HepG2 (cell line): Measurements from ENCODE around the gene TWIST2.

Experiments used
- MAFF ChIP-seq: IDR thresholded peaks from 2 replicates; pipeline ENCODE4 v1.6.1; 2011; ENCODE audit warnings: low read depth, low read length, improper control_type of control experiment
- MAFG ChIP-seq: sonication (generic); formaldehyde crosslinking; IDR thresholded peaks from 2 replicates; pipeline ENCODE4 v1.5.1; 2020; ENCODE audit warnings: mild to moderate bottlenecking, missing genetic modification reagents
- RFX5 ChIP-seq: IDR thresholded peaks from 2 replicates; pipeline ENCODE4 v1.6.1; 2011; ENCODE audit warnings: low read depth, low read length, improper control_type of control experiment
- RNF2 ChIP-seq: fragments of 450-650 bp; conservative IDR thresholded peaks from 2 replicates; pipeline ENCODE4 v1.6.1; 2016; ENCODE audit warnings: low read depth
- TF ChIP-seq, protein P1 (sequence below): sonication (generic); formaldehyde crosslinking; conservative IDR thresholded peaks from 2 replicates; pipeline ENCODE4 v1.8.0; 2022; ENCODE audit warnings: low read depth, missing genetic modification reagents
- TF ChIP-seq, protein P2 (sequence below): sonication (generic); formaldehyde crosslinking; IDR thresholded peaks from 2 replicates; pipeline ENCODE4 v1.4.0; 2020; ENCODE audit warnings: missing genetic modification reagents

DNA sequence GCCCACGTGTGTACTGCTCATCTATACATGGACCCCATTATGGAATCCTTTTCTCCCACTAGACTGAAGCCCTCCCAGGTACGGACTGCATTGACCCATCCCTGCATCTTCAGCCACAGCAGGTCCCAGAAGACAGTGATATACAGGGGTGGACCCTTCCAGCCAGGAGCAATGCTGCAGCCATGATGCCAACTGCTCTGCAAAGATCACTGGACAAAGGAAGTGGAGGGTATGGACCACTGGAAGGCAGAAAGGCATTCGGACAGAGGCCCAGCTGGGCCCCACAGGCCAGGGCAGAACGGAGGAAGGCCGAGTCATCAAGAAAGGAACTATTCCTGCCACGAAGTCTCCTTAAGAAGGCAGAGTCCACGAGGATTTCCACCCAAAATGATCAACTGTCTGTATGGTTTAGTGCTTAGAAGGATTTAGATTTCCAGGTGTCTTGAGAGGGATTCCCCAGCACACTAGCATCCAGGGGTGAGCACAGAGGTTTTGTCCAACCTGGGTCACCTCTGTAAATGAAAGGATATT lies 93.4 kb downstream of the TWIST2 start:
- TF ChIP-seq RFX5: no peak
- no peak for TF ChIP-seq MAFG (CRISPR knock-in tag)
- no peak for TF ChIP-seq RNF2
- TF ChIP-seq, protein P1, sequence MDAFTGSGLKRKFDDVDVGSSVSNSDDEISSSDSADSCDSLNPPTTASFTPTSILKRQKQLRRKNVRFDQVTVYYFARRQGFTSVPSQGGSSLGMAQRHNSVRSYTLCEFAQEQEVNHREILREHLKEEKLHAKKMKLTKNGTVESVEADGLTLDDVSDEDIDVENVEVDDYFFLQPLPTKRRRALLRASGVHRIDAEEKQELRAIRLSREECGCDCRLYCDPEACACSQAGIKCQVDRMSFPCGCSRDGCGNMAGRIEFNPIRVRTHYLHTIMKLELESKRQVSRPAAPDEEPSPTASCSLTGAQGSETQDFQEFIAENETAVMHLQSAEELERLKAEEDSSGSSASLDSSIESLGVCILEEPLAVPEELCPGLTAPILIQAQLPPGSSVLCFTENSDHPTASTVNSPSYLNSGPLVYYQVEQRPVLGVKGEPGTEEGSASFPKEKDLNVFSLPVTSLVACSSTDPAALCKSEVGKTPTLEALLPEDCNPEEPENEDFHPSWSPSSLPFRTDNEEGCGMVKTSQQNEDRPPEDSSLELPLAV (CRISPR knock-in tag): no peak
- TF ChIP-seq MAFF: no peak
- TF ChIP-seq, protein P2, sequence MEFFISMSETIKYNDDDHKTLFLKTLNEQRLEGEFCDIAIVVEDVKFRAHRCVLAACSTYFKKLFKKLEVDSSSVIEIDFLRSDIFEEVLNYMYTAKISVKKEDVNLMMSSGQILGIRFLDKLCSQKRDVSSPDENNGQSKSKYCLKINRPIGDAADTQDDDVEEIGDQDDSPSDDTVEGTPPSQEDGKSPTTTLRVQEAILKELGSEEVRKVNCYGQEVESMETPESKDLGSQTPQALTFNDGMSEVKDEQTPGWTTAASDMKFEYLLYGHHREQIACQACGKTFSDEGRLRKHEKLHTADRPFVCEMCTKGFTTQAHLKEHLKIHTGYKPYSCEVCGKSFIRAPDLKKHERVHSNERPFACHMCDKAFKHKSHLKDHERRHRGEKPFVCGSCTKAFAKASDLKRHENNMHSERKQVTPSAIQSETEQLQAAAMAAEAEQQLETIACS (CRISPR knock-in tag): no peak
